Hepatocyte (in vitro differentiated cells): ENCODE results near the gene TOGARAM2. TPM values are rescaled to one million over a fixed set of nuclear protein-coding genes. Genes with fewer than 3 reads are reported as not detected.
A peak's percentile ranks its signal among the peaks of the same experiment; 100 is the strongest.

ENCODE experiments used
- DNase-seq: peaks from one replicate; pipeline ENCODE4 v3.0.0-alpha.2; 2016; ENCODE audit warnings: low spot score
- H2AFZ ChIP-seq: fragments of 200-600 bp; sonication (generic); 2 replicates; pipeline ENCODE4 v1.6.0; 2016; ENCODE audit warnings: antibody characterized with exemption, mild to moderate bottlenecking
- H3K27ac ChIP-seq: fragments of 200-600 bp; sonication (generic); 2 replicates; pipeline ENCODE4 v1.5.1; 2016; ENCODE audit warnings: mild to moderate bottlenecking
- H3K27me3 ChIP-seq: fragments of 200-600 bp; sonication (generic); 2 replicates; pipeline ENCODE4 v1.6.1; 2016
- H3K36me3 ChIP-seq: fragments of 200-600 bp; sonication (generic); replicated peaks from 2 replicates; pipeline ENCODE4 v1.5.1; 2016; ENCODE audit warnings: low read depth; ENCODE audit not compliant: insufficient read depth
- H3K4me1 ChIP-seq: fragments of 200-600 bp; sonication (generic); 2 replicates; pipeline ENCODE4 v1.5.1; 2016; ENCODE audit warnings: mild to moderate bottlenecking, moderate library complexity; ENCODE audit not compliant: insufficient read depth
- H3K4me2 ChIP-seq: fragments of 200-600 bp; sonication (generic); 2 replicates; pipeline ENCODE4 v1.6.0; 2016
- H3K4me3 ChIP-seq: fragments of 200-600 bp; sonication (generic); 2 replicates; pipeline ENCODE4 v1.5.1; 2016; ENCODE audit warnings: mild to moderate bottlenecking
- H3K79me2 ChIP-seq: fragments of 200-600 bp; sonication (generic); 2 replicates; pipeline ENCODE4 v1.6.0; 2017; ENCODE audit warnings: mild to moderate bottlenecking
- H3K9me2 ChIP-seq: fragments of 200-600 bp; sonication (generic); replicated peaks from 2 replicates; pipeline ENCODE4 v1.6.0; 2017; ENCODE audit warnings: mild to moderate bottlenecking; ENCODE audit not compliant: insufficient read depth
- H3K9me3 ChIP-seq: fragments of 200-600 bp; sonication (generic); 2 replicates; pipeline ENCODE4 v1.5.1; 2016; ENCODE audit warnings: low read depth, mild to moderate bottlenecking
- H4K20me1 ChIP-seq: fragments of 200-600 bp; sonication (generic); 2 replicates; pipeline ENCODE4 v1.6.0; 2016; ENCODE audit warnings: mild to moderate bottlenecking; ENCODE audit not compliant: insufficient read depth, poor library complexity, severe bottlenecking
- EZH2 ChIP-seq: fragments of 200-600 bp; sonication (generic); IDR thresholded peaks from 2 replicates; pipeline ENCODE4 v1.6.1; 2016; ENCODE audit warnings: antibody characterized with exemption, mild to moderate bottlenecking, borderline replicate concordance
- EZH2phosphoT487 ChIP-seq: fragments of 200-600 bp; sonication (generic); IDR thresholded peaks from one replicate; pipeline ENCODE4 v1.6.1; 2018; ENCODE audit warnings: antibody characterized with exemption, mild to moderate bottlenecking, low read depth, moderate library complexity; ENCODE audit not compliant: unreplicated experiment, severe bottlenecking
- WGBS: methylation state at CpG from one replicate; pipeline ENCODE4 v1.1.6; 2016; ENCODE audit warnings: low lambda C conversion rate; ENCODE audit errors: missing lambda C conversion rate; 5-methylcytosine and 5-hydroxymethylcytosine counted together
- polyA plus RNA-seq: library from polyadenylated mRNA; unstranded; fragments of >200 nt; fragmentation: Nextera tagmentation; extraction: Ambion mirVana; gene quantifications from 2 replicates; pipeline ENCODE4 v1.2.1, GENCODE V29; 2016
- total RNA-seq: library from RNA; depleted of rRNA; stranded (reverse); fragments of >200 nt; gene quantifications from 2 replicates; pipeline ENCODE4 v1.2.3, GENCODE V29; 2014
- TF ChIP-seq, protein P1 (sequence below): fragments of 200-600 bp; sonication (generic); IDR thresholded peaks from 2 replicates; pipeline ENCODE4 v1.5.1; 2016; ENCODE audit warnings: antibody characterized with exemption, mild to moderate bottlenecking; ENCODE audit not compliant: poor library complexity

The TOGARAM2 gene
- total and polyA plus RNA-seq, 2 experiments from 2014 or later, result 0.47 to 1.3 TPM

DNA sequence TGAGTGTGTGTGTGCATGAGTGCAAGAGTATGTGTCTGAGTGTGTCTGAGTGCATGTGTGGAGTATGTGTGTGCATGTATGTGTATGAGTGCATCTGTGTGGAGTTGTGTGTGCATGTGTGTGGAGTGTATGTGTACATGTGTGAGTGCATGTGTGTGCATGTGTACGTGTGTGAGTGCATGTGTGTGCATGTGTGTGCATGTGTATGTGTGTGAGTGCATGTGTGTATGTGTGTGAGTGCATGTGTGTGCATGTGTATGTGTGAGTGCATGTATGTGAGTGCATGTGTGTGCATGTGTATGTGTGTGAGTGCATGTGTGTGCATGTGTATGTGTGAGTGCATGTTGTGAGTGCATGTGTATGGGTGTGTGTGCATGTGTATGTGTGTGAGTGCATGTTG, 23.7 kb downstream of the TOGARAM2 start:
- Histone ChIP-seq H3K4me1 (no peaks in the 10 kb centered on the region), H4K20me1 (no peaks in the 10 kb centered on the region), H3K9me2 (no peaks in the 10 kb centered on the region), H3K27me3 (no peaks in the 10 kb centered on the region), H3K9me3 (no peaks in the 10 kb centered on the region), H2AFZ (no peak overlapping the region), H3K36me3 (no peaks in the 10 kb centered on the region), H3K4me3 (no peak overlapping the region), H3K79me2 (no peaks in the 10 kb centered on the region), H3K4me2 (no peak overlapping the region), H3K27ac (no peak overlapping the region)
- no peak for DNase-seq
- WGBS, result no CpG with 5 or more reads among the region's 1 CpG
- TF ChIP-seq EZH2, result no peak
- TF ChIP-seq, protein P1, sequence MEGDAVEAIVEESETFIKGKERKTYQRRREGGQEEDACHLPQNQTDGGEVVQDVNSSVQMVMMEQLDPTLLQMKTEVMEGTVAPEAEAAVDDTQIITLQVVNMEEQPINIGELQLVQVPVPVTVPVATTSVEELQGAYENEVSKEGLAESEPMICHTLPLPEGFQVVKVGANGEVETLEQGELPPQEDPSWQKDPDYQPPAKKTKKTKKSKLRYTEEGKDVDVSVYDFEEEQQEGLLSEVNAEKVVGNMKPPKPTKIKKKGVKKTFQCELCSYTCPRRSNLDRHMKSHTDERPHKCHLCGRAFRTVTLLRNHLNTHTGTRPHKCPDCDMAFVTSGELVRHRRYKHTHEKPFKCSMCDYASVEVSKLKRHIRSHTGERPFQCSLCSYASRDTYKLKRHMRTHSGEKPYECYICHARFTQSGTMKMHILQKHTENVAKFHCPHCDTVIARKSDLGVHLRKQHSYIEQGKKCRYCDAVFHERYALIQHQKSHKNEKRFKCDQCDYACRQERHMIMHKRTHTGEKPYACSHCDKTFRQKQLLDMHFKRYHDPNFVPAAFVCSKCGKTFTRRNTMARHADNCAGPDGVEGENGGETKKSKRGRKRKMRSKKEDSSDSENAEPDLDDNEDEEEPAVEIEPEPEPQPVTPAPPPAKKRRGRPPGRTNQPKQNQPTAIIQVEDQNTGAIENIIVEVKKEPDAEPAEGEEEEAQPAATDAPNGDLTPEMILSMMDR, result no peak

DNA sequence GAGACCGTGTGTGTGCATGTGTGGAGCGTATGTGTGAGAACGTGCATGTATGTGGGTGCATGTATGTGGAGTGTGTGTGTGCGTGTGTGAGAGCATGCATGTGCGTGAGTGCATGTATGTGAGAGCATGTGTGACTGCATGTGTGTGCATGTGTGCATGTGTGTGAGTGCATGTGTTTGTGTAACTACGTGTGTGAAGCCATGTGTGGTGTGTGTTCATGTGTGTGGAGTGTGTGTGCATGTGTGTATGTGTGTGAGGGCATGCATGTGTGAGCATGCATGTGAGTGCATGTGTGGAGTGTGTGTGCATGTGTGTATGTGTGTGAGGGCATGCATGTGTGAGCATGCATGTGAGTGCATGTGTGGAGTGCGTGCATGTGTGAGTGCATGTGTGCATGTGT, 24.2 kb downstream of the TOGARAM2 start:
- no peak for TF ChIP-seq EZH2phosphoT487
- TF ChIP-seq, protein P1, result no peak
- no peak for TF ChIP-seq EZH2
- Histone ChIP-seq H3K27me3 (no peaks in the 10 kb centered on the region), H3K9me3 (no peaks in the 10 kb centered on the region), H3K79me2 (no peaks in the 10 kb centered on the region), H3K27ac (no peak overlapping the region), H3K9me2 (no peaks in the 10 kb centered on the region), H2AFZ (no peak overlapping the region), H3K36me3 (no peaks in the 10 kb centered on the region), H3K4me1 (no peaks in the 10 kb centered on the region), H4K20me1 (no peaks in the 10 kb centered on the region), H3K4me3 (no peak overlapping the region), H3K4me2 (no peak overlapping the region)
- 79% methylated on average over 6 of the region's 7 CpGs for WGBS
- DNase-seq, result no peak

DNA sequence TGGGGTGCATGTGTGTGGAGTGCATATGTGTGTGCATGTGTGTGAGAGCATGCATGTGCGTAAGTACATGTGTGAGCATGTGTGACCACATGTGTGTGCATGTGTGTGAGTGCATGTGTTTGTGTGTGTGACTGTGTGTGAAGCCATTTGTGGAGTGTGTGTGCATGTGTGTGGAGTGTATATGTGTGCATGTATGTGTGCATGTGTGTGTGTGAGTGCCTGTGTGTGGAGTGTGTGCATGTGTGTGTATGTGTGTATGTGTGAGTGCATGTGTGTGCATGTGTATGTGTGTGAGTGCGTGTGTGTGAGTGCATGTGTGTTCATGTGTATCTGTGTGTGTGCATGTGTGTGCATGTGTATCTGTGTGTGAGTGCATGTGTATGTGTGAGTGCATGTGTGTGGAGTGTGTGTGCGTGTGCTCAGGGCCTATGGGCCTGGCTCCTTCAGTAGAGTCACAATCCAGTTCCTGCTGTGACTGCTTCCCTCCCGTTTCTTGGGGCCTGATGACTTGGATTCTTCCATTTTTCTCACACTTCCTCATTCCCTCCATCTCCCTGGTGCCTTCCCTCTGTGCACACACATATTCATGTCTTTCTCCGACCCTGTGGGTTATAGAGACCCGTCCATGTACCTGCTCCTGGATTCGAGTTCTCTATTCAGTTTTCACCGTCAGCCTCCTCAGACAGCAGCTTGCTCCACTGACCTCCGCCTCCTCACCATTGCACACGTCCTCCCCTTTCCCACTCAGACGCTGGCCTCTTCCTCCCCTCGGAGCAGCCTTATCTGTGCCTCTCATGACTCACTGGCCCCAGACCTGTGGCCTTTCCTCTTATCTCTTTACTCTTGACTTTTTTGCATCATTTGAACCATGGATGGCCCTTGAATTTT, 25.2 kb downstream of the TOGARAM2 start:
- peaks cover 4% of the 10 kb centered on the region for H3K4me1 ChIP-seq
- H3K79me2 ChIP-seq, result no peaks in the 10 kb centered on the region
- H4K20me1 ChIP-seq, result no peaks in the 10 kb centered on the region
- no peaks in the 10 kb centered on the region for H3K36me3 ChIP-seq
- no peaks in the 10 kb centered on the region for H3K27me3 ChIP-seq
- no peaks in the 10 kb centered on the region for H3K9me2 ChIP-seq
- peak; percentile 45 for DNase-seq
- 51% methylated on average over 12 of the region's 12 CpGs for WGBS
- no peaks in the 10 kb centered on the region for H3K9me3 ChIP-seq
- H3K4me3 ChIP-seq, result no peak overlapping the region
- no peak for TF ChIP-seq EZH2phosphoT487
- TF ChIP-seq, protein P1, result no peak
- no peak for TF ChIP-seq EZH2
- no peak overlapping the region for H2AFZ ChIP-seq
- no peak overlapping the region for H3K27ac ChIP-seq
- no peak overlapping the region for H3K4me2 ChIP-seq
